ENCODE results near the gene RNASE1. TPM values are rescaled to one million over a fixed set of nuclear protein-coding genes. Genes with fewer than 3 reads are reported as not detected.

RNASE1 gene
- total and polyA plus RNA-seq, 2 experiments from 2014 or later, result 0.56 to 1.7 TPM

- Histone ChIP-seq H4K20me1 (replicated peaks; ENCODE audit: insufficient read depth) (no peaks in the 10 kb centered on the region), H3K9me2 (ENCODE audit: insufficient read depth) (0 out of 2 replicates have a peak, but pooled peaks cover 11% of the 10 kb centered on the region), H3K4me3 (no peak overlapping the region), H3K79me2 (replicated peaks; ENCODE audit: insufficient read depth) (no peaks in the 10 kb centered on the region), H3K27ac (ENCODE audit: low read depth) (peak overlapping the region; percentile 45; the same call in 1 of the 2 replicates), H2AFZ (no peak overlapping the region), H3K36me3 (ENCODE audit: insufficient read depth) (peaks cover 7% of the 10 kb centered on the region), H3F3A (replicated peaks; ENCODE audit: low read depth) (no peaks in the 10 kb centered on the region), H3K4me1 (ENCODE audit: insufficient read depth) (no peaks in the 10 kb centered on the region), H3K27me3 (ENCODE audit: insufficient read depth) (no peaks in the 10 kb centered on the region), H3K4me2 (no peak overlapping the region)
- Mint-ChIP-seq H3K36me3 (ENCODE audit: low read depth) (peaks cover 30% of the 10 kb centered on the region), H3K27me3 (ENCODE audit: insufficient read depth, low read depth, poor library complexity) (no peaks in the 10 kb centered on the region), H3K4me1 (peaks cover 4% of the 10 kb centered on the region), H3K27ac (peak overlapping the region; percentile 38; the same call in 1 of the 2 replicates), H3K9me3 (peaks cover 38% of the 10 kb centered on the region), H3K4me3 (no peak overlapping the region)
- DNase-seq (ENCODE audit: low spot score), result peak; percentile 25
- no peak for ATAC-seq
- no peak for TF ChIP-seq CTCF (conservative IDR thresholded peaks at IDR 0.05; ENCODE audit: low read depth in 2 of 2)
- no peak for TF ChIP-seq ZNF331 (CRISPR knock-in tag; IDR thresholded peaks at IDR 0.05; ENCODE audit: low read depth)
- TF ChIP-seq ZNF462 (CRISPR knock-in tag; IDR thresholded peaks at IDR 0.05), result no peak
- no peak for TF ChIP-seq ETS1 (IDR thresholded peaks at IDR 0.05)
- TF ChIP-seq REST (IDR thresholded peaks at IDR 0.05; ENCODE audit: unreplicated experiment), result no peak
- TF ChIP-seq POLR2AphosphoS5 (IDR thresholded peaks at IDR 0.05; ENCODE audit: low read depth), result no peak
- no peak for TF ChIP-seq EZH2 (IDR thresholded peaks at IDR 0.05; ENCODE audit: low read depth, unreplicated experiment)
- TF ChIP-seq STAT1 (IDR thresholded peaks at IDR 0.05; ENCODE audit: unreplicated experiment), result no peak
- TF ChIP-seq ZNF114 (CRISPR knock-in tag; IDR thresholded peaks at IDR 0.05), result no peak
- TF ChIP-seq CREB1 (CRISPR knock-in tag; IDR thresholded peaks at IDR 0.05; ENCODE audit: low read depth), result no peak
- TF ChIP-seq EZH2phosphoT487 (IDR thresholded peaks at IDR 0.05; ENCODE audit: unreplicated experiment), result no peak
- no peak for TF ChIP-seq NANOG (IDR thresholded peaks at IDR 0.05; ENCODE audit: borderline replicate concordance)
- TF ChIP-seq JUNB (IDR thresholded peaks at IDR 0.05; ENCODE audit: unreplicated experiment), result no peak
Observed at GRCh38 chr14:20751963-20752562, 50.6 kb downstream of the RNASE1 start.
